LoVo (cell line): ENCODE results near the gene MINDY3.
A peak's percentile ranks its signal among the peaks of the same experiment; 100 is the strongest.
"Not testable (repeated sequence)": the region's sequence is repeated elsewhere in the genome, so short reads cannot be mapped to it uniquely, and the experiment has no call there.

Source experiments
- DNase-seq: peaks from one replicate; pipeline ENCODE4 v3.0.0-alpha.2; 2016; ENCODE audit warnings: low spot score

Gene MINDY3

DNA sequence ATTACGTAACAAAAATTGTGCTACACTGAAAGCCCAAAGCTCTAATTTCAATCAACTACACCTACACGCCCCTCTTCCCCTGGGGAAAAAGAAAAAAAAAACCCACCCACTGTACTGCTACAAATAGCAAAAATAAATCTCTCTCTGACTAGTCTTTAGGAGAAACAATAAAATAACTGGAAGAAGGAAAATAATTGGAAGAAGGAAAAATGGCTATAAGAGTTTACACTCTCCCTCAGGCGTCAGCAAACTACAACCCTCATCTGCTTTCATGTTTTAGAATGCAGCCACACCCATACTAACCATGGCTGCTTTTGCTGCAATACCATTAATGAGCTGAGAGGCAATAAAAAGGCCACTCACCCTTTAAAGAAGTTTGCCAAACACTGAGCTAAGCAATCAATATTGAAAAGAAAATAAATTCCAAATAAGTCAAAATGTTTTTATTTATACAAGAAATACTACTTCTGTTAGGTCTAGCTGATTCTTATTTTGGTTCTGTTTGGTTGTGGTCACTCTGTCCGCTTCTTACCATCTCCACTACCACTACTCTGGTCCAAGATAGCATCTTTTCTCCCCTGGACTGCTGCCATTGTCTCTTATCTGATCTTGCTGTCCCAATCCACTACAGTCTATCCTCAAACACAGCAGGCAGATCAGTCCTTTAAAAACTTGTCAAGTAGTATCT, 3.8 kb downstream of the MINDY3 start:
- DNase-seq: peak; percentile 58

DNA sequence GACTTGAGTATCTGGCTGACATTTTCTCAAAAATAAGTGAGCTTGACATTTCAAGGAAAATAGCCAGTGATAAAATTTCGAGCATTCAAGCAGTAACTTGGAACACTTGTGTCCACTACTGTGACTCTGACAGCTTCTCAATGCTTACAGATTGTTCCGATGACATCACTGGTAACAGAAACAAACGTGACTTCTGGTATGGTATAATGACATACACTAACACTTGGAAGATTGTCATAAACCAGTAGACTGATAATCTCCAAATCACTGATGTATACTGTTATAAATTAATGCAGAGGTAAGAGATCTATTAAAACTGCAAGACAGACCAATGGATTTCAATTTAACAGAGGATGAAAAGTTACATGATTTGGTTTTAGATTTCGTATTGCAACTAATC, 6.5 kb downstream of the MINDY3 start:
- no peak for DNase-seq

DNA sequence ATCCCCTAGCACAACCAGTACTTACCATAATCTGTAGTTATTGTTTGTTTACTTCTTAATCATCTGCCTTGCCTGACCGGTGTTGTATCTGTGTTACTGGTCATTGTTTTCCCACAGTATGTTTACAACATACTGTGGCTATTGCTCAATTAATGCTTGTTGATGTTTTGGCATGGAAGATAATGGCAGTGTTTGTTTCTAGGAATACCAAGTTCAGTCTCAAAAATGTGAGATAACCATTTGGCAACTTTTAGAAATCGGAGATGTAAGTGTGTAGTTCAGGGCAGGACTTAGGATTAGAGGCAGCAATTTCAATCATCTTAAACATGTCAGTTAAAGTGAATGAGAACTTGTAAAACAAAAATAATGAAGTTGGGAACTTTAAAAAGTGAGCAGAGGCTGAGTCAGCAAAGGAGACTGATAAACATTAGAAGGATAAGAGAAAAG, 8.2 kb downstream of the MINDY3 start:
- DNase-seq: no peak

DNA sequence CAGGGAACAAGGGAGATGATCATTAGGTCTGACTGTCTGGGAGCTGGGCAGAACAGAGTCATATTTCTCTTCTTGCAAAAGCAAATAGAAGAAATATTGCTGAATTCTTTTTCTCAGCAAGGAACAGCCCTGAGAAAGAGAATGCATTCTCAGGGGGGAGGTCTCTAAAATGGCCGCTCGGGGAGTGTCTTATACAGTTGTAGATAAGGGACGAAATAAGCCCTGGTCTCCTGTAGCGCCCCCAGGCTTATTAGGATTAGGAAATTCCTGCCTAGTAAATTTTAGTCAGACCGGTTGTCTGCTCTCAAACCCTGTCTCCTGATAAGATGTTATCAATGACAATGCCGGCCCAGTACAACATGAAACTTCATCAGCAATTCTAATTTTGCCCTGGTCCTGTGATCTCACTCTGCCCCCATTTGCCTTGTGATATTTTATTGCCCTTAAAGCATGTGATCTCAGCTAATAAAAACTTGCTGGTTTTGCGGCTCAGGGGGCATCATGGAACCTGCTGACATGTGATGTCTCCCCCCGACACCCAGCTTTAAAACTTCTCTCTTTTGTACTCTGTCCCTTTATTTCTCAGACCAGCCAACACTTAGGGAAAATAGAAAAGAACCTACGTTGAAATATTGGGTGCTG, 9.8 kb downstream of the MINDY3 start:
- DNase-seq: not testable (repeated sequence)

DNA sequence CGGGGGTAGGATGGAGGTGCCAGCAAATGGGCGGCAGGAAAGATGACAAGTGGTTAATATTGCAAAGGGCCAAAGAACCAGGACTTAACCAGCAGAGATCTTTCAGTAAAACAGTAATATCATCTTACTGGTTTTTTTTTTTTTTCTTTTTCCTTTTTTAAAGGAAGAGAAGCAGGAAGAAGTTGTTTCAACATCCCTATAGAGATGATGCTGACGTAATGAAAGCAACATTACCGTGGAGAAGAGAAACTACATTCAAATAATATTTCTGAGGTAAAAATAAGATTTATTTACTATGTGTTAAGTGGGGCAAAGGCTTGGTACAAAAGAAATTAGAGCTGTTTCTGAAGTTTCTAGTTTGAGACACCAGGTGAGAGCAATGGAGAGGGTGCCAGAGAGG, 11.0 kb downstream of the MINDY3 start:
- no peak for DNase-seq

DNA sequence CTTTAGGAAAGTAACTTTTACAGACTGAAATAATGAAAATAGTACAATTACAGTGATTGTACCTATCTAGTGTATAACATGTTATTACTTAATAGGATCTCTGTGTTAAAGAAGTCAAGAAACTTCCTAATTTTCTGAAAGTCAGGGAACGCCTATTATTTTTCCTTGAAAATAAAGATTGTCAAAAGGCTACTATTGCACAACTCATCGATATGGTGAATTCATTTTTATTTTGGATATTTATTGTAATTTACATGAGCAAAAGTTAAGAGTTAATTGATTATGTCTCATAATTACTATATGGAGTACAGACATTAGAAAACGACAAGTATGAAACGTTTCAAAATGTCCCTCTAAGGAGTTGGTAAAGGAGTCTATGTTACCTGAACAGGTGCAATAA, 12.8 kb downstream of the MINDY3 start:
- DNase-seq: no peak

DNA sequence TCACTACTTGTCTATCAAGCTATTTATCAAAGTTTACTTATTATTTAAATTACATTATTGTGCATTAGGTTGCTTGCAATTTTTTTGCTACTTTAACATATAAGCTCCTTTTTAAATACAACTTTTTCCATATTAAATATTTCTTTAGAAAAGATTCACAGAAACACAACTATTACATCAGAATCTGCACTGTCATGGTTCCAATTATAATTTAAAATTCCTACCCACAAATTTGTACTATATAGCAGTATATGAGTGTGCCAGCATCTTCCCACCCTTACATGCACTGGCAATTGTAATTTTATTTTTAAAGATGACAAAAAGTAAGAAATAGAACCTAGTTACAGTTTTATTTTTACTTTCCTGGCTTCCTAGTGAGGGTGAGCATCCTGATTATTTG, 15.8 kb downstream of the MINDY3 start:
- DNase-seq: no peak

DNA sequence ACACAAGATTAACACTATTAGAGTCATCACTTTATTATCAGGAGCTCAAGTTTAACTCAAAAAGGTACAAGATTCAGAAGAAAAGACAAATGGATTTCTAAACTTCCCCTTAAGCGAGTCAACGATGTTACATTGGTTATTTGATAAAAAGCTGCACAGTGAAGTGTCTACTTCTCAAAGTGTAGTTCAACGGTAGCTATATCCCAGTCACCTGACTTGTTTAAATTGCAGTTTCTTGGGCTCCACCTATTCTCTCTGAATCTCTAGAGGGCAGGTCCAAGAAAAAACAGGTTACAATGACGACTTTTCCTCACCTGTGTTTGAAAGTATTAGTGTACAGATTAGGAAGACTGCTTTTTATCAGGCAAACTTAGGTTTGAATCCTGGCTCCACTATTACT, 16.6 kb downstream of the MINDY3 start:
- no peak for DNase-seq

DNA sequence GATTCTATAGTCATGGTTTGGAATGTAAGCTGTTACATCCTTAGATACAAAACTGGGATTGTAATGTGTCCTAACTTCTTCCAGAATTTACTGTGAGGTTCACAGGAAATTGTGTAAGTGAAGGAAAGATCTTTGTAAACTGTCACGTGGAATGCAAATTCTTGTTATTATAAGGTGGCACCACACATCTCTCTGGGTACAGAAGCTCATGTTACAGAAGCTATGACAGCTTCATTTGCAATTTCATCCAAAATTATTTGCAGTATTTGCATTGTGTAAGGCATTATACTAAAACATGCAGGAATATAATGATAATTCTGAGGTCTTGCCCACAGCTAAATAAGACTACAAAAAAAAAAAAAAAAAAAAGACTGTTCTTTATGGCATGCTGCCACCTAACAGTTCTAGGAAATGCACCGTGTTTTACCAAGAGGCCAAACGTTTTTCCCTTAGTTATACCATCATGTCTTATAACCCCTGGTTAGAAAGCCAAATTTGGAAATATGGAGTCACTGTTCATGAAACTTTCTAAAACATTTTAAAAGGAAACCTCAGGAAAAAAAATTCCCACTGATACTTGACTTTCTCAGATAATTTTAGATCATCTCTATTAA, 17.6 kb downstream of the MINDY3 start:
- no peak for DNase-seq

DNA sequence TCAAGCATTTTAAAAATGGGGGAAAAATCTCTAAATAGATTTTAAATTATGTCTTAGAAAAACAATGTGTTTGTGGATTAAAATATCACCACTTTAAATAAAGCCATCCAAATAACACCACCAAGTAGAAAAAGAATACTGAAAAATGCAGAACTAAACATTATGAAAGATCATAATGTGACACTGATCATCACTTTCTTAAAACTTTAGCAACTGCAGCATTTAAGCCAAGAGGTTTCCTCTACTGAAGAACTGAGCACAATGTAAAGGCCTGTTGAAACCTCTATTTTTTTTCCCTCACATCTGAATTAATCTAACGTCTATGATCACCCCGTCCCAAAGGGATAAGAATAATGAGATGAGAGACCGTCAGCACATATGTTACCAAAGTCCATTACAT, 18.6 kb downstream of the MINDY3 start:
- DNase-seq: no peak

DNA sequence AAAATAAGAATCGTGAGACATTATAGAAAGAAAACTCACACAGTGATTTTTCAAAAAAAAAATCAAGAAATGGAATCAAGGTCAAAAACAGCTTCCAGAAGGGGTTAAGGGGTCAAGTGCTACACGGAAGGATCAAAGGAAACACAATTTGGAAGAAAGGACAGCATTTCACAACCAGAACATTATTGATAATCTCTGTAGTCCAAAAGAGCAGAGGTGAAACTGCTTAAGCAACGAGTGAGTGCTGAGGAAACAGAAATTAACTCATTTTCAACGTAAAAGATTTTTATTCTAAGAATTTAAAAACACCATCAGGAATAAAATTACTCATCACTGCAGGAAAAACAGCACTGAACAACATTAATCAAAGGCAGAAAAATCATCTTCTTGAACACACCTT, 23.5 kb downstream of the MINDY3 start:
- DNase-seq: no peak

DNA sequence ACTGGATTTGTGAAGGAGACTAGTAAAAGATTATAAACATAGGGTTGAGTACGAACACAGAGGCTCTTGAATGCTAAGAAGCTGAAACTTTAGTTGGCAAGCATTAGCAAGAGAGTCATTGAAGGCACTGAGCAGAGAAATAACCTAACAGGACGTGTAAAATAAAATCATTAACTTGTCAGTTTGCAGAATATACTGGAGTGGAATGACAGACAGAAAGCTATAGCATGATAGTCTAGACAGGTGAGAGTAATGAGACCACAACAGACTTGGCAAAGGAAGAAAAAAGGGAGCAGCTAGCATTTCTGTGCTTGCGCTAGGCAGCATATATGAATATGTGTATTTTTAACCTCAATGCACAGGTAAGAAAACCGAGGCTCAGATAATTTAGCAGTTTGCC, 30.8 kb downstream of the MINDY3 start:
- no peak for DNase-seq

DNA sequence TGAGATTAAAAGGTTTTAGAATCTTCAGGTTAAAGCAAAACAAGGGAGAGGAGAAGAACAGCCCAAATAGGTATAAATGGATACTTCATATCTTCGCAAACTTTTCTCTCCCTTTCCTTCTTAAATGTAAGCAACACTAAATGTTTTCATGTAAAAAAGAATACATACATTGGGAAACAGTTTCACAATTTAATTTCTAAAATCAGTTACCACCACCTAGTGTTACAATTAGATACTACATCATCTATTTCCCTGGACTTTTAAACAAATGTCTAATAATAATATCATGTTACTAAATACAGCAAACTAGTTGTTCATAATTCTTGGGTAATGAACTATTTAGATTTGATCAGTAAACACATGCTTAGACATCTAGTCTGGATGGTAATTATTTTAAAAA, 35.8 kb downstream of the MINDY3 start:
- DNase-seq: no peak

DNA sequence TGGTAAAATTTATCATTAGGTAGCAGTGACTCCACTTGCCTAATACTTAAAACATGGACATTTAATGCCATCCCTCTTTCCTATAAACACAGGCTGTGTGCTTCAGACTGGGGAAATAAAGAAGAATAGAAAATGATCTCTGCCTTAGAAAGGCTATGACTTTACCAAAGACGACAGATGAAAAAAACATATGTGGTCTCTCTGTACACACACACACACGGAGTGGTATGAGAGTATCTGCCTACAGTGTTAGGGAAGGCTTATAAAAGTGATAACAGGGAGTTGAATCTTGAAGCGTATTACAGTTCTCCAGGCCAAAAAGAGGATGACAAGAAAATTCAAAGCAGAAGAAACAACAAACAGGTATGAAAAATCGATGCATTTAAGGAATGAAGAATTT, 38.2 kb downstream of the MINDY3 start:
- no peak for DNase-seq

DNA sequence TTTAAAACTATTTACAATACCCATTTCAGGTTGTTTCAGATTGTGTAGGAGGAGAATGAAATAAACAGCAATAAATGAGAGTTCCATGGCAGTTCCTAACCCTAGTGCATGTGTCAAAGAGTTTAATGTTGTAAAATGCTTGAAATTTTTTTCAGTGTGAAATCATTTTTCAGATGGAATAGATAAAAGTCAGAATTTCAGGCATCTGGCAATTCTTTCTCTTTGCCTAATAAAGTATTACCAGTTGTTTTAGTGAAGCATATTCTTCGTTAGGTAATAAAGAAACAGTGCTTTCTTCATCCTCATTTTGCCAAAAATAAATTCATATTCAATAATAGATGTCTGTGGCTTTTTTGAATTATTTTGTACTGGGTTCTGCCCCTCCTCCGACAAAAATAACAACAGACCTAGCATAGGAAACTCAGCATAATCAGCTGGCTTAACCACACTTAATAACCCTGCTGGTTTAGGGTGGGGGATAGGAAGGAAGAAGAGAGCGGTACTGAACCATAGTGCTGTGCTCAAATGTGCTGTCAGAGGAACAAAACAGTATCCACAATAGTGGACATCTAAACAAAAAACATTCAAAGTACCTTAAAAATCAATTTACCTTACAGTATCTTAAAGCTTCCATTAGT, 39.1 kb downstream of the MINDY3 start:
- DNase-seq: no peak

DNA sequence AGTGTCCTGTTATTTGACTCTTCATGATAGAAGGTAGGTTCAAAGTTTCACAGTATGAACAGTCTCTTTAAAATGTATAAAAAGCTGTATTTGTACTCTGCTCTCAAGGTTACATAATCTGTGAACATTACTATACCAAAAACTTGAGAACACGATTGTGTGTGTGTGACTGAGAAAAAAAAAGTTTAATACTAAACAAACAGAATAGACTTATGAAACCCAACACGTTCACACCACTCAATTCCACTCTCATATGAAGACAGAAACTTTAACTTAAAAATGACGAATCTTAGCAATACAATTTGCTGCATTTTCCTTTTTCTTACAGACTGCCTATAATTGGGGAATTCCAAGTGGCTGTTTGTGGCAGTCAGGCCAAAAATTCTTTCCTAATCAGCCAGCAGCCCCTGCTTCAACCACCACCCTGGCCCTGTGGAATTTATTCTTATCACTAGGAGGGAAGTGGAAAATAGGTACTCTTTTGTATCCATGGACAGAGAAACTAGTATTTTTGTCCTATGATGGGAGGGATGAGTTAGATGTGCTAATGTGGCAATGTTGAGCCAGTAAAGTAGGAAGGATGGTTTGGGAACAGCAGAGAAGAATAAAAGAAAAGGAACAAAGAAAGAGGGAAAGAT, 42.8 kb downstream of the MINDY3 start:
- no peak for DNase-seq

DNA sequence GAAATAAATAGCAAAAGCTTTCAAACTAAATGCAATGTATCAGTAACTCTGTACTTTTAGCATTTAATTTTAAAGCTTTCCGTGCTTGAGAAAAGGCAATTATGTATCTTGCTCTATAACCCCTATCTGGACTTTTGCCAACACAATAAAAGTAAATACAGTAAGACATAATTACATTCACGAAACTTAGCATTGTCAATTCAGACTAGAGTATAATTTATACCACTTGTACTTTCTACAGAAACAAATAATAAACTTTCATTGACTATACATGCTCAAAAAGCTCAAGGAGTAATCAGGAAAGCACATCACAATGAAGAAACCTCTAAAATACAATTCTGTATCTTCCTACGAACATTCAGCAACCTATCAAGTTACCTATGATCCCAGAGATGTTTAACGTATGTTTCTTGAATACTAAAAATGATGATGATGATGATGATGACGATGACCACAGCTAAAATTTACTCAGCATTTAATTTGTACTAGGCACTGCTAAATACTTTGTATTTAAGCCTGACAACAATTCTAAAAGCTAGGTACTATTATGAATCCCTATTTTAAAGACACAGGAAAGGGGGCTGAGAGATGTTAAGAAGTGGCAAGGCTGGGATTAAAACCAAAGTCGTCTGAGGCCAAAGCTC, 44.9 kb downstream of the MINDY3 start:
- DNase-seq: no peak

DNA sequence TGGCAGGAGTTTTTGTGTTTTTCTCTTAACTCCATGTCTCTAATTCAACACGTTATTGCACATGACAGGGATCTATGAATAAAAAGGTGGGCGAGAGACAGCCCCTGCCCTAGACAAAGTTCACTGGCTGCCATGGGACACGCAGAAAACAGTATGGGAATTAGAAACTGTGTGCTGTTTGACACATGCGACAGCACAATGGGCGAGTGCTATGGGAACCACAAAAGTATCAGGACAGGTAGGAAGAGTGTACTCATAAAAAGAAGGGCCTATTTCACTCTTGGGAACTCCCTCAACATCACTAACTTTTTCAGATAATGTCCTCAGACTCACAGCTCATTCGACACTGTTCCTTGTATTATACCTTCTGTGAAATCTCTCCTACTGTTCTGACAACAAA, 45.7 kb downstream of the MINDY3 start:
- no peak for DNase-seq

DNA sequence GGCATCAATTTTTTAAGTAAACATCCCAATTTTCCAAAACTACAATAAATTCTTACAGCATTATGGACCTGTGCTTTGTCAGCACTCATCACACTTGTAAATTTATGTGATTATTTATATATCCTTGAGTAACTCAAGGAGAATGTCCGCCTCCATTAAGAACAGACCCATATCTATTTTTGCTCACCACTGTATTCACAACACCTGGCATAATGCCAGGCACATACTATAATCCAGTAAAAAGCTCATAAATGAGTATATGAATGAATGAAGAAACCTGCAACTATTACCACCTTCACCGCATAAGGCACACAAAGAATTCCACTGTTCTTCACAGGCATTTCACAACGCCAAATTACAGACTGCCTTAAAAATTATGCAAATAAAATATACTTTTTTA, 46.9 kb downstream of the MINDY3 start:
- peak; percentile 16 for DNase-seq

DNA sequence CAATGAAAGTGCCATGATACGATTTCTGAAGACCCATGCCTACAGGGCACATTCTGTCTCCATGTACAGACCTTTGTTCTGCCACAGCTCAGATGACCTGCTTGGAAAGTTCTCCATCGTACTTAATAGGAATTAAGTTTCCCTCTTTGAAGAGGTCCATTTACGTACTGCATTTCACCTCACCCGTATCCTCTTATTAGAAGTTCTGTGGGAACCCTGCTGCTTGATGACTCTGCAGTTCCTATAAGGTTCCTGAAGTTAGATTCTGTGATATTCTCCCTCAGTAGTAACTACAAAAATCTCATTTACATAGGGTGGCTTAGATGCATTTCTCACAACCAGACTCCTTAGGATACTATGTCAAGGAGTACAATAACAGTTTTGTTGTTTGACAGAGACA, 50.9 kb downstream of the MINDY3 start:
- DNase-seq: no peak

DNA sequence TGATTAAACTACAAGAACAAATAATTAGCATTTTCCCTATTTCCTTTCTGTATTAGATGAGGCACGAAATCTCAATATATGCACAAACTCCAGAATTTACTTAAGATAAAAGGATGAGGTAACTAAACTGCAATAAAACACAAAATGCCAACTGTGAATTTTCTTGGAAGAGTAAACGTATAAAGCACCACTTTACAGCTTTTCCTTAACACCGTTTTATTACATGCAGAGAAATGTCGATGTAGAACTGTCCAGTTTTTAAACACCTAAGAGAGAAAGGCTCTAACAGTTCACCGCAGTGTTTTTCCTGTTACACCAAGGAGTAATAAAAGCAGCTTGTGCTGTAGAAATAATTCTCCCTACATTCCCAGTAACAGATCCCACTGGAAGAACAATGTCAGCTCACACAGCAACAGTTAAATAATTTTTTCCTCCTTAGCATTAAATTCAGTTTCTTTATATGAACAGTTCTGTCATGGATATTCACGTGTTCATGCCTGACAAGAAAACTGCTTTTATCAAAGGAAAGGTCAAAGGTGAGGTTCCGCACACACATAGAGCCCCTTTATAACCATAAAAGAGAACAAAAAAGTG, 52.0 kb downstream of the MINDY3 start:
- no peak for DNase-seq
